ENCODE measurements around the gene NABP2.
"Not testable (repeated sequence)": the region's sequence is repeated elsewhere in the genome, so short reads cannot be mapped to it uniquely, and the experiment has no call there.

NABP2 gene

DNA sequence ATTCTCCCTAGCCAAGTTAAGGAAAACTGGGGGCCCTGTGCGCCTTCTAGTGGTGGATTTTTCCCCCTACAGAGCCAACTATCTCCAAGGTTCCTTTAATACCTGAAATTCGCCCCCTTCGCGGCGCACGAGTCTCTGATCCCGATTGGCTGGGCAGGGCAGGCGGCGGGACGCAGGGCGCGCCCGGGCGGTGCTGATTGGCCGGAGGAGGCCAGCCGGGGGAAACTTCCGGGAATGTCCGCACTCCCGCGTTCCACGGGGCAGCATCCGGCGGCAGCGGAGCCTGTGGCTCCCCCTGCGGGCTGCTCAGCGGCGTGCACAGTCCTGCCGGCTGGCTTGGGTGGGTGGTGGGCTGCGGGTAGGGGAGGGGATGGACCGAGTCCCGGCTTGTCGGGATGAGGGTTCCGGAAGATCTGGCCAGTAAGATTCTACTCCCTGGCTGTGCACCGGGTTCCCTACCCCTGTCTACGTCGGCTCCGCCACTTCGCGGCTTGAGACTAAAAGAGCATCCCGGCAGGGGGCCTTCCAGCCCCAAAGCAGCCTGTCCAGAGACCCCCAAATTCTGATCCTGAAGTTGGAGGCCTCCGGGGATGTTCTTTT, at the start of gene NABP2:
TSS of gene NABP2 (plus strand) at position 241 of the 600 bp plus-strand sequence. CDS start 515 bp downstream, outside the sequence.
- peak; percentile 96 for DNase-seq (ENCODE audit: low spot score)

- no peak for DNase-seq (ENCODE audit: low spot score)
Measured at GRCh38 chr12:56178347-56178746, 45.8 kb upstream of the NABP2 start.

DNA sequence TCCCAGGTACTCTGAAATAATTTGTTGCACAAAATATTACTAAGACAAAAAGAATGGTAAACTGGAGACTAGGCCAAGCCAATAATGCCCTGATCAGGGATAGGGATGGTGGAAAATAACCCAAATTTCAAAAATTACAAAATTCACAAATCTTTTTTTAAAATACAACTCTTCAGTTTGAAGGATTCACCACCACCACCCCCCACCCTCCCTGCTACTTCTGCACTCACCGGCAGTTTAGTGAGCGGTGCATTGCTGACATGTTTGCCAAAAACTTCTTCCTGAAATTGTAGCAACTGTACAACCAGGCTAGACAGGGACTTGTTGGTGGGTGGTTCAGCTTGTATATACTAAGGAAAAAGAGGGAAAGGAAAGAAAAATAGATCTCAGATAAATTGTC, 37.2 kb upstream of the NABP2 start:
- DNase-seq (ENCODE audit: low spot score), result no peak

DNA sequence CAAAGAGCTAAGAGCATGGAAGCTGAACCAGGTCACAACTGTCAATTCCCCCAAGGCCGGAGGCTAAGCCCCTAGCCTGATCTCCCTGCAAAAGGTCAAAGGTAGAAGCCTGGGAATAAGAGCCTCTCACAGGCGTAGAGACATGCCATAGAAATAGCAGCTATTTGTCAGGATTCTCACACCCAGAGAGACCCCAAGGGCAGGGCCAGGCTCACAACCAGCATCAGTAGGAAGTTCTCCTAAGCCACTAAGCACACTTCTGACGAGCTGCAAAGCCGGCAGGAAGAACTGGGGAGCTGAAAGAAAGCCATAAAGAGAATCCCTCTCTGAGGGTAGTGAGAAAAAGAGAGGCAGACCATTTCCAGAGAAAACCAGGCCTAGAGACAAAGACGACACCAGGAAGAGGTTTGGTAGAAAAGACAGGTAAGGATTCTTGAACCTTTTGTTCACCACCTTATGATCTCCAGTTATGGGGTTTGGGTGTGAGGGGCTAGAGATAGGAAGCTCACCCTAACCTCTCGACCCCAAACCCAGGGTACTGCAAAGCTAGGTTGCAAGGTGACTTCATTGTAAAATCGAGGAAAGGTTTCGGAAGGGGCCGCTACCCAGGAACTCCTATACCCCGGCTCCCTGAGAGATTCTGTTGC, 35.9 kb upstream of the NABP2 start:
- no peak for DNase-seq (ENCODE audit: low spot score)

DNA sequence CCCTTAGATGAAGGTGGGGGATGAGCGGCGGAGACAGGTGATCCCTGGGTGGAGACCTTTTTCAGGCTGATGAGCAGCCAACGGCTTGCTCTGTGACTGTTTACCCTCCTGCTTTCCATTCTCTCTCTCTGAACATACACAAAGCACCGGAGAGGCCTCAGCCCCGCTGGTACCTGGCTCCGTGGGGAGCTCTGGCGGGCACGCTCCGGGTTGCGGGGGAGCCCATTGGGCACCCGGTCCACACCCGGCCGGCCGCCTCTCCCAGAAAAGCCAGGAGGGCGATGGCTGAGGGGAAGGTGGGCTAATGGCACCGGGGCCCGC, 35.4 kb upstream of the NABP2 start:
- DNase-seq (ENCODE audit: low spot score), result peak; percentile 35

- peak; percentile 84 for DNase-seq (ENCODE audit: low spot score)
Measured at GRCh38 chr12:56189099-56189917, 34.8 kb upstream of the NABP2 start, which contains the start of gene SMARCC2. TSS of gene SMARCC2 (minus strand) at chr12:56189483. CDS start at chr12:56189461, 22 bp downstream.

- DNase-seq (ENCODE audit: low spot score), result peak; percentile 90
Measured at GRCh38 chr12:56189918-56190694, 34.0 kb upstream of the NABP2 start.

GRCh38 chr12:56190695-56191155, 33.4 kb upstream of the NABP2 start:
- DNase-seq (ENCODE audit: low spot score), result no peak

- no peak for DNase-seq (ENCODE audit: low spot score)
Measured at GRCh38 chr12:56192582-56192981, 31.6 kb upstream of the NABP2 start.

DNA sequence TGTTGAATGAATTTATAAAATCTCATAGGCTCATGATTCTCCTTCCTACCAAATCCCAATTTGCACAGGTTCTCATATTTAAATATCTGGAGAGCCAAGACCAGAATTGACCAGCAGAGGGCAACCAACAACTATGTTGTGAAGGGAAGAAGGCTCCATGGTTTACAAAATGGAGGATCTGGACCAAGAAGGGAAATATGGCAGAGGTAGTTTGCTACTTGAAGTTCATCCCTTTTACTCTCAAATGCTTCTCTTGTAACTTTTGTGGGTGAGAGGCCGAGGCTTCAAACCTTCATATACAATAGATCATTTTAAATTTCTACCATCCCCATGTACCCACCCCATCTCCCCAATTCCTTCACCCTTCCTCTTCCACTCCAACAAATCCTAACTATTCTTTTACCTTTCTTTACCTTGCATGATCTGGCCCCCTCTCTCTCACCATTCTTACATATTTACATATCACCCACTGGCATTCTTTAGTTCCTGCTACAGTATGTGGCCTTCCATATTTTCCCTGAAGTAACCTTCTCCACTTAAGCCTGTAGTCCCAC, 31.0 kb upstream of the NABP2 start:
- DNase-seq (ENCODE audit: low spot score), result peak; percentile 92

DNA sequence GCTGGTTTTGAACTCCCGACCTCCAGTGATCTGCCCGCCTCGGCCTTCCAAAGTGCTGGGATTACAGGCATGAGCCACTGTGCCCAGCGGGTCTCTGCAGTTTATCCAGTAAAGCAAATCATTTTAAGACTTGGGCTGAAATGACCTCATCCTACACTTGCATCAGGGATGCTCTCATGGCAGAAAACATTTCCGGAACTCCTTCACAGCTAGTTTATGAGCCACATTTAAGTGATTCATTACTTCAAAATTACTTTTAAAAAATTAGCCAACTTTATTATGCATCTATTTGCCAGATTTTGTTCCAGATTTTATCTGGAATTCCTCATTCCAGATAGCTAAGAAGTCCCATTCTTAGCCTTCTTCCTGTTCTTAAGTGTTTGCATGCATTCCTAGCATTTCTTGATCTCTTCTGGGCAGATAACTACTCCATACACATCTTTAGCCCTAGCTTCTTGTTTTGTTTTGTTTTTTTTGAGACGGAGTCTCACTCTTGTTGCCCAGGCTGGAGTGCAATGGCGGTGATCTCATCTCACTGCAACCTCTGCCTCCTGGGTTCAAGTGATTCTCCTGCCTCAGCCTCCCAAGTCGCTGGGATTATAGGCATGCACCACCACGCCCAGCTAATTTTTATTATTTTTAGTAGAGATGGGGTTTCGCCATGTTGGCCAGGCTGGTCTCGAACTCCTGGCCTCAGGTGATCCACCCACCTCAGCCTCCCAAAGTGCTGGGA, 27.2 kb upstream of the NABP2 start:
- not testable (repeated sequence) for DNase-seq (ENCODE audit: low spot score)

DNA sequence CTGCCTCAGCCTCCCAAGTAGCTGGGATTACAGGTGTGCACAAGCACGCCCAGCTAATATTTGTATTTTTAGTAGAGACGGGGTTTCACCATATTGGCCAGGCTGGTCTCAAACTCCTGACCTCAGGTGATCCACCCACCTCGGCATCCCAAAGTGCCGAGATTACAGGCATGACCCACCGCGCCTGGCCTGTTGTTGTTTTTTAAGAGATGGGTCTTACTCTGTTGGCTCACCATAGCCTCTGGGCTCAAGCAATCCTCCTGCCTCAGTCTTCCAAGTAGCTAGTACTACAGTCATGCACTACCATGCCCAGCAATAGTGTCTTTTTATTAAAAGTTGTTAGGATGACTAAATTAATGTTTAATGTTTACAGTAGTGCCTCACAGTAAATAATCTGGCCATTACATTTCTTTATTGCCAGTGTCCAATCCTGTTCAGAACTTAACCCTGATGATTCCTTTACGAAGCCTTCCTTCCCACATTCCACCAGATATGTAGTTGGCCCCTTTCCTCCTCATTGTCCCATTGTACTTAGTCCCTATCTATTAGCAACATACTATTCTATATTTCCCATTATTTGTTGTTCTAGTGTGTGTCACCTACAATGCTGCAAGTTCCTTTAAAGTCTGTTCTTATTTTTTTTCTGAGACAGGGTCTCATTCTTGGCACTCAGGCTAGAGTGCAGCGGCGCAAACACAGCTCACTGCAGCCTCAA, 26.1 kb upstream of the NABP2 start:
- no peak for DNase-seq (ENCODE audit: low spot score)

GRCh38 chr12:56198836-56199235, 25.3 kb upstream of the NABP2 start:
- no peak for DNase-seq (ENCODE audit: low spot score)

DNA sequence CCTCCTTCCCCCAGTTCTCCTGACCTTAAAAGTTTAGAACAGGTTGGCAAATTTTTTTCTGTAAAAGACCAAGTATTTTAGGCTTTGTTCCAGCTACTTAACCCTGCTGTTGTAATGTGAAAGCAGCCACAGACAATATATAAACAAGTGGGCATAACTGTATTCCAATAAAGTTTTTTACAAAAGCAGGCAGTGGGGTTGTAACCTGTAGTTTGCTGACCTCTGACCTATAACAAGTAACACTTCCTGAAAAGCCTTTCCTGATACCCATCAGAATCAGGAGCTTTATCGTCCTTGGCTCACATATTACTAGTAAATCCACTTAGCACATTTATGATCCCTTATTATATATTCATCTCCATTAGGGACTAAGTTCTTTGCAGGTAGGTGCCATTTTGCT, 21.8 kb upstream of the NABP2 start:
- no peak for DNase-seq (ENCODE audit: low spot score)

DNA sequence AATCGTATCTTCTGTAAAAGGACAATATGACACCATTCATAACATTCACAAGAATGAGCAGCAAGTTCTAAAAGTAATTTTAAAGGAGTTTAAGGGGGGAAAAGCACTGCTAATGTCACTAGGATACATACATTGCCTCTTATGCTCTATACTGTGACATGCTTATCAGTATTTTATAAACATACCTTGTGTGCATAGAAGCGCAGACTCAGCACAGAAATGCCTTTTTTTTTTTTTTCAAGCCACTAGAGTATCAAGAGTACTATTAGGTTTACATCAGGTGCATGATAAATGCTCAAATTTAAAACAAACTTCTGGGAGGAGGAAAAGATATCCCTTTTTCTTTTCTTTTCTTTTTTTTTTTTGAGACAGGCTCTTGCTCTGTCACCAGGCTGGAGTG, 21.3 kb upstream of the NABP2 start:
- no peak for DNase-seq (ENCODE audit: low spot score)

DNA sequence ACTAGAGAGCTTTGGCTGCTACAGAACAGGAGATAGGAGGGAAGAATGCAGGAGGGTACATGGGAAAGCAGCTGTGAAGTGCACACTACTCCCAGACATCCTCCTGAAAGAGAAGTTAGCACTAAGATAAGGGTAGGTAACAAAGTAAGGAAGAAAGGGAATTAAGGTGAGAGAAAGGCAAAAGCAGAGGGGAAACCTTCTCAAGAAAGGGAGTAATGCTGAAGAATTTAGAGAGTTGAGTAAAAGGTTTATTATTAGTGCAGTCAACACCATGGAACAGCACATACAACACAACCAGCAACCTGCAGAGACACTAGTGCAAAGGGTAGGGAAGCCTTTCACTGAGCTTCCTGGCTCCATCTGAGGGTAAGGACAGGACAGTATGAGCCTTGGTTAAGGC, 19.9 kb upstream of the NABP2 start:
- no peak for DNase-seq (ENCODE audit: low spot score)

DNA sequence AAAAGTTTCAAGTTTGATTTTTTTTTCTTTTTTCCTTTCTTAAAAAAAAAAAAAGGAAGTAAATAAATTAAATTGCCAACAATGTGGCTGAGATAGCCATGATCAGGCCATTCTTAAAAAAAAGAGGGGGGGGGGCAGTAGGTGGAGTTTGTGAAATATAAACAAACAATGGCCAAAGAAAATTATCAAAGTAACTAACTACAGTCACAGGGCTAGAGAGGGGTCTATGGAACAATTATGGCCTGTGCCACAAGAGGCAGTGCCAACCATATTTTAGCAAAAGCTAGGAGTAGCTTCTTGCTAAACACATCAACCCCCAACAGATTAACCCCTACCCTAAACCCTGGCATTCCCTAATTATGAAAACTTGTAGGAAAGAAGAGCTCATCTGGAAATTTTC, 18.7 kb upstream of the NABP2 start:
- peak; percentile 56 for DNase-seq (ENCODE audit: low spot score)

- peak; percentile 53 for DNase-seq (ENCODE audit: low spot score)
Measured at GRCh38 chr12:56206452-56207166, 17.5 kb upstream of the NABP2 start.

DNA sequence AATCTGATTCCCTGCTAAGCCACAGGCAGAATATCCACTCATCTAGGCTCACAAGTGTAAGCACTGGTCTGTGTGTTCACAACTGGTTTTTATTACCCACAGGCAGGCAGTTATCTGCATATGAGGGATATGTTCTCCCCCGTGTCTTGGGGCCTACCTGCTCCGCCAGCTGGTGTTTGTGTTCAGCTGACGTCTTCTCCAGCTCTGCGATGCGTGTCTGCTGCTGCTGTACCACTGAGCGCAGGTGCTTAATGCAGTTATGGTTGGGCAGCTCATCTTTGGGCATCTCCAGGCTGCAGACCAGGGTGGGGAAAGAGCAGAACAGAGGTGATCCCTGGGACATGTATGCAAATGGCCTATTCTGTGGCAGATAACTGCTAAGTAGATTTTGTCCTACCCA, 16.1 kb upstream of the NABP2 start:
- peak; percentile 93 for DNase-seq (ENCODE audit: low spot score)

DNA sequence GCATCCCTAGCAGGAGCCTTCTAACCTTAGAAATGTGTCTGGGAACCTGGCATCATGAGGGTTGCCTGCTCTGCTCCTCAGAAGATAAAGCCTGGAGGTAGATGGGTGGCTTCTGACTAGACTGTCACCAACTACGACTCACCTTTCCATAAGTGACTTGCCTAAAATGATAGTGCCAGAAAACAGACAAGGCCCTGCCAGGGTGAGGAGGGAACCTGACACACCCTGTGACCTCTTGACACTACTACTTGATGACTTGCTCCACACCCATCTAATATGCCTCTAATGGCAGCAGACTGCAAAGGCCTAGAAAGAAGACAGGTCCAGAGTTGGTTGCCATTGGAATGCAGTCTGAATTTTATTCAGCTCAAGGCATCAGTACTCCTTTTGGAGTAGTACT, 11.8 kb upstream of the NABP2 start:
- no peak for DNase-seq (ENCODE audit: low spot score)
